Gastrocnemius medialis (tissue), 4 donors: ENCODE measurements around the gene DNASE1L3.

Source experiments
- CTCF ChIP-seq, 5 experiments: fragments of 450-650 bp in 3 of 5; fragments of 200-600 bp in 2 of 5; sonication (generic) in 2 of 5; IDR thresholded peaks in 4 of 5; conservative IDR thresholded peaks in 1 of 5; 1 replicate in 4 of 5; 2 replicates in 1 of 5; pipeline ENCODE4 v1.5.1; 2016 to 2019; ENCODE audit warnings: antibody characterized with exemption in 5 of 5, mild to moderate bottlenecking in 3 of 5, moderate library complexity in 3 of 5
- POLR2A ChIP-seq, 2 donors: fragments of 450-650 bp; IDR thresholded peaks; one replicate each; pipeline ENCODE4 v1.6.1; 2017; ENCODE audit warnings: antibody characterized with exemption in 2 of 2, mild to moderate bottlenecking in 2 of 2, moderate library complexity in 2 of 2

GRCh38 chr3:58209933-58210332, 839 bp downstream of the DNASE1L3 start:
- no peak for TF ChIP-seq POLR2A (IDR thresholded peaks at IDR 0.05)
- no peak for TF ChIP-seq CTCF (IDR thresholded peaks at IDR 0.05 in 4 of 5, conservative IDR thresholded peaks at IDR 0.05 in 1 of 5)
